Midbrain (tissue), 1 donor: Measurements from ENCODE around the gene C16orf46.

Source experiments
- DNase-seq: peaks from one replicate; lab custom pipeline; 2025; lab: John Stamatoyannopoulos, UW

Gene C16orf46

GRCh38 chr16:81073560-81074330 is 3.3 kb downstream of the C16orf46 start:
- DNase-seq = no peak

GRCh38 chr16:81071805-81072204 is 5.2 kb downstream of the C16orf46 start:
- no peak for DNase-seq

DNA sequence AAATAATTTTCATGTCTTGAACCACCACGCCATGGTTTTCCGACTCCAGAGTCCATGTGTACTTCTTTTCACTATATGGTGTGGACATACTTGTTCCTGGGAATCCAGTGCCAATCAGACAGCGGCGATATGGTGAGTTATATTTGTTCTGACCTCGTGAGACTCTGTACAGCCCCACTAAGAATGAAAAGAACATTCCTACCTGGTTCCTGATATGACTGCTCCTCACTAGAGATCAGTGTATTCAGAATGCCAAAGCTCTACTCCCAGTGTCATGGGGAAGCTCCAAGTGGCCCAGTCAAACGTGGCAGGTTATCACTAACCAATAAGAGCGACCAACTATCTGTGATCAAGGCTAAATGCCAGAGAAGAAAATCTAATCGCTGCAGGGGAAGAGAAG is 6.1 kb downstream of the C16orf46 start:
- no peak for DNase-seq

GRCh38 chr16:81069063-81069462 is 8.0 kb downstream of the C16orf46 start:
- DNase-seq = no peak

- no peak for DNase-seq
These were observed 9.9 kb downstream of the C16orf46 start for GRCh38 chr16:81067166-81067565.

GRCh38 chr16:81066681-81067080 is 10.4 kb downstream of the C16orf46 start:
- no peak for DNase-seq

GRCh38 chr16:81061871-81062608 is 15.0 kb downstream of the C16orf46 start:
- DNase-seq = no peak

- DNase-seq = no peak
These were observed 15.8 kb downstream of the C16orf46 start for GRCh38 chr16:81061307-81061640.

GRCh38 chr16:81060576-81061306 is 16.3 kb downstream of the C16orf46 start:
- no peak for DNase-seq

- DNase-seq = no peak
These were observed 23.3 kb downstream of the C16orf46 start for GRCh38 chr16:81053761-81054160.

DNA sequence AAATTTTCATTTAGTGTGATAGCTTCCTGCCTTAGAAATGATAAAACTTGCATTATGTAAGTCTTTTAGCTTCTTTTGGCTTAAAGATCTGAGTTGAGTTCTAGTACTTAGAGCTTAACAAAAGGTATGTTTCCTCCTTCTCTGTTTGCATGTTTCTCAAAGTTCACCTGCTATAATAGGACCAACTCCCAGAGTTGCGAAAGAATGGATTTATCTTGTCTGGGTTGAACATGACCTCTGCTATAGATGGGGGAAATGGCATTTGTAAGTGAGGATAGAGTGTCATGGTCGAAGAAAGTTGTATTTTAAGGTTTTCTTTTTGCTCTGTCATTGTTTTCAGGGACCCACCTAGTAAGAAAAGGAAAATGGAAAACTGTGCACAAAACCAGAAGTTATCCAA is 34.2 kb downstream of the C16orf46 start:
- DNase-seq = no peak

GRCh38 chr16:81041696-81042095 is 35.3 kb downstream of the C16orf46 start:
- DNase-seq = no peak

GRCh38 chr16:81040842-81041241 is 36.2 kb downstream of the C16orf46 start:
- DNase-seq = no peak

GRCh38 chr16:81040131-81040530 is 36.9 kb downstream of the C16orf46 start:
- no peak for DNase-seq

DNA sequence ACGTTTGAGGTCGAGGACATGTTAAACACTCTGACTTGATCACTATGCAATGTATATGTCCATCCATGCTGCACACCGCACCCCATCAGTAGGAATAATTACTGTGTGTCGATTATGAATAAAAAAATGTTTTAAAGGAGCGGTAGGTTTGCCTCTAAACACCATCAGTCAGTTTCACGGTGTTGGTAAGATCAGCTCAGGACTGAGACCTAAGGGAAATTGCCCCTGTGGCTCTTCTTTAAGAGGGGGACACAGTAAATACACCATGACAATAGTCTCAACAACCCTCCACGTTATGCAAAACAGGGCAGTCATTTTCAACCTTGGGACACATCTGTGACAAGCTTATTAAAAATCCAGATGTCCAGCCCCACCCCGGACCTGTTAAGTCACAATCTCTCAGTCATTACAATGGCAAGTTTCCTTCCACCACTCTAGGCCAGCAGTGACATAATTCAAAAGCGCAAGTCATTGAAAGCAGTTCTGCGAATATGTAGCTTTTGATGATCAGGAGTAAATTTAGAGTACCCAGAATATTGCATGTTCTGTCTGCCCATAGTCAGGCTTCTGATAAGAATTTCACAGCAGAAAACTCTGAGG is 40.2 kb downstream of the C16orf46 start:
- DNase-seq = no peak

GRCh38 chr16:81035975-81036750 is 40.9 kb downstream of the C16orf46 start:
- peak; percentile 32 for DNase-seq

GRCh38 chr16:81035398-81035974 is 41.6 kb downstream of the C16orf46 start, which contains the start of gene ATMIN:
ATMIN (plus strand) TSS chr16:81035842; CDS start chr16:81035871, 29 bp downstream.
- peak; percentile 90 for DNase-seq

- no peak for DNase-seq
These were observed 47.0 kb downstream of the C16orf46 start for GRCh38 chr16:81029930-81030604.

DNA sequence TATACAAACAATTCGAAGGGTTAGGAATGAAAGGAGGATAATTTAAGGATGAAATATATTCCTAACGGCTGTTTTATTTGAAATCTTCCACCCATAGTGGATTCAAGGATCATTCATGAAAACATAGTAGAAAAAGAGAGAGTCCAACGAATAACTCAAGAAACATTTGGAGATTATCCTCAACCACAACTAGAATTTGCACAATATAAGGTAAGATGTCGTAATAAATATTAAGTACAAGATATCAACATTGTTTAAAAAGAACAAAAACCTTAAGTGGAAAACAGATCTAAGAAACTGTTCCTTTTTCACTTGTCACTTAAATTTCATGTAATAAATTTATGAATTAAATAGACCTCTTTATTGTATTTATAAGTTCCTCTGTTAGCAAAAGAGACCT is 50.6 kb downstream of the C16orf46 start:
- no peak for DNase-seq

- DNase-seq = peak; percentile 81
These were observed 58.5 kb downstream of the C16orf46 start for GRCh38 chr16:81018496-81018895.

DNA sequence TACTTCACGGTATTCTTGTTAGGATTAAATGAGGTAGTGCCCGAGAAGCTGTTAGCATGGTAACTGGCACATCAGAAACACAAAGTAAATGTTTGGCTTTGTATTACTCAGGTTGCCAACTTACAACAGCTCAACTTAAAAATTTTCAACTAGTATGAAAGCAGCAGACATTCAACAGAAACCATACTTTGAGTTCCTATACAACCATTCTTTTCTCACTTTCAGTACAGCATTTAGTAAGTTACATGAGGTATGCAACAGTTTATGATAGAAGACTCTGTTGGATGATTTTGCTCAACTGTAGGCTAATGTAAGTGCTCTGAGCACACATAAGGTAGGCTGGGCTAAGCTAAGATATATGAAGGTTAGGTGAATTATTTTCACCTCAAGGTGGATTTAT is 62.4 kb downstream of the C16orf46 start:
- DNase-seq = no peak
